Astrocyte (in vitro differentiated cells and primary cell): ENCODE measurements around the gene ELF1. TPM values are rescaled to one million over a fixed set of nuclear protein-coding genes. Genes with fewer than 3 reads are reported as not detected.
"Not testable (repeated sequence)": the region's sequence is repeated elsewhere in the genome, so short reads cannot be mapped to it uniquely, and the experiment has no call there.

Experiments used
- DNase-seq: peaks from one replicate; pipeline ENCODE4 v3.0.0-alpha.2; 2010; ENCODE audit warnings: low read depth
- FAIRE-seq: peaks from 2 replicates; lab custom pipeline; 2011; peaks lifted over from hg19 to GRCh38; lab: Jason Lieb, UNC
- H2AFZ ChIP-seq: 2 replicates; pipeline ENCODE4 v1.6.0; 2012; ENCODE audit warnings: low read depth, low read length, inconsistent platforms
- H3K27ac ChIP-seq: 2 replicates; pipeline ENCODE4 v1.5.1; 2011; ENCODE audit warnings: low read depth, low read length, inconsistent platforms
- H3K27me3 ChIP-seq: 2 replicates; pipeline ENCODE4 v1.6.0; 2011; ENCODE audit warnings: low read length, inconsistent platforms; ENCODE audit not compliant: insufficient read depth
- H3K36me3 ChIP-seq: 2 replicates; pipeline ENCODE4 v1.5.1; 2011; ENCODE audit warnings: low read length, inconsistent platforms; ENCODE audit not compliant: insufficient read depth
- H3K4me1 ChIP-seq: 2 replicates; pipeline ENCODE4 v1.5.1; 2011; ENCODE audit warnings: low read length, inconsistent platforms; ENCODE audit not compliant: insufficient read depth
- H3K4me2 ChIP-seq: 2 replicates; pipeline ENCODE4 v1.6.0; 2012; ENCODE audit warnings: low read length, inconsistent platforms
- H3K4me3 ChIP-seq: 2 replicates; pipeline ENCODE4 v1.5.1; 2011; ENCODE audit warnings: low read depth, mild to moderate bottlenecking, low read length, inconsistent platforms; ENCODE audit not compliant: insufficient read depth
- H3K79me2 ChIP-seq: 2 replicates; pipeline ENCODE4 v1.6.0; 2012; ENCODE audit warnings: mild to moderate bottlenecking, low read length, inconsistent platforms; ENCODE audit not compliant: insufficient read depth
- H3K9ac ChIP-seq: 2 replicates; pipeline ENCODE4 v1.6.0; 2012; ENCODE audit warnings: mild to moderate bottlenecking, low read length, inconsistent platforms
- H3K9me3 ChIP-seq: 2 replicates; pipeline ENCODE4 v1.5.1; 2012; ENCODE audit warnings: low read depth, mild to moderate bottlenecking, low read length, inconsistent platforms; ENCODE audit not compliant: insufficient read depth
- H4K20me1 ChIP-seq: 2 replicates; pipeline ENCODE4 v1.6.0; 2012; ENCODE audit warnings: low read length, inconsistent platforms; ENCODE audit not compliant: insufficient read depth
- H3K27ac Mint-ChIP-seq: one replicate; pipeline ENCODE4 v1.8.0; 2021; ENCODE audit warnings: mild to moderate bottlenecking, mixed read lengths; ENCODE audit not compliant: unreplicated experiment
- H3K27me3 Mint-ChIP-seq: one replicate; pipeline ENCODE4 v1.8.0; 2021; ENCODE audit warnings: low read depth, mixed read lengths; ENCODE audit not compliant: unreplicated experiment
- H3K36me3 Mint-ChIP-seq: one replicate; pipeline ENCODE4 v1.8.0; 2021; ENCODE audit warnings: low read depth, mixed read lengths; ENCODE audit not compliant: unreplicated experiment
- H3K4me1 Mint-ChIP-seq: one replicate; pipeline ENCODE4 v1.8.0; 2021; ENCODE audit warnings: low read depth, mixed read lengths; ENCODE audit not compliant: unreplicated experiment
- H3K4me3 Mint-ChIP-seq: one replicate; pipeline ENCODE4 v1.8.0; 2021; ENCODE audit warnings: mild to moderate bottlenecking, moderate library complexity, mixed read lengths; ENCODE audit not compliant: unreplicated experiment
- H3K9me3 Mint-ChIP-seq: one replicate; pipeline ENCODE4 v1.8.0; 2021; ENCODE audit warnings: mild to moderate bottlenecking, mixed read lengths; ENCODE audit not compliant: unreplicated experiment
- CTCF ChIP-seq: IDR thresholded peaks from 2 replicates; pipeline ENCODE4 v1.5.1; 2011; ENCODE audit warnings: low read depth, mild to moderate bottlenecking, inconsistent platforms, low read length, moderate library complexity; ENCODE audit not compliant: insufficient read depth
- EZH2 ChIP-seq: IDR thresholded peaks from 2 replicates; pipeline ENCODE4 v1.6.1; 2012; ENCODE audit warnings: mild to moderate bottlenecking, low read length, inconsistent platforms; ENCODE audit not compliant: insufficient read depth
- total RNA-seq: library from RNA; stranded (reverse); gene quantifications from 2 replicates; pipeline ENCODE4 v1.2.1, GENCODE V29; 2021

Gene ELF1
- total RNA-seq, 1 donor from 2014 or later: 75.1 TPM

- Mint-ChIP-seq H3K9me3 (peaks cover 6% of the 10 kb centered on the region), H3K27me3 (no peaks in the 10 kb centered on the region), H3K4me3 (no peak overlapping the region), H3K36me3 (peaks cover 1% of the 10 kb centered on the region), H3K27ac (no peak overlapping the region), H3K4me1 (peaks cover 3% of the 10 kb centered on the region)
- Histone ChIP-seq H3K27ac (no peak overlapping the region), H2AFZ (no peak overlapping the region), H3K79me2 (peaks cover 44% of the 10 kb centered on the region), H3K9me3 (no peaks in the 10 kb centered on the region), H3K27me3 (no peaks in the 10 kb centered on the region), H3K36me3 (no peaks in the 10 kb centered on the region), H3K4me1 (no peaks in the 10 kb centered on the region), H3K4me3 (no peak overlapping the region), H3K4me2 (no peak overlapping the region), H3K9ac (no peak overlapping the region), H4K20me1 (peaks cover 39% of the 10 kb centered on the region)
- TF ChIP-seq CTCF (no peak), EZH2 (no peak)
- FAIRE-seq (no peak), DNase-seq (no peak)
Observed at GRCh38 chr13:41039746-41040145, 20.6 kb upstream of the ELF1 start.

- not testable (repeated sequence) for H3K27me3 Mint-ChIP-seq, H3K4me1 Mint-ChIP-seq, H3K36me3 ChIP-seq, H3K9me3 Mint-ChIP-seq, H3K9me3 ChIP-seq, H3K9ac ChIP-seq, H3K27ac Mint-ChIP-seq, H2AFZ ChIP-seq, H3K4me3 ChIP-seq, H3K27ac ChIP-seq, H3K4me2 ChIP-seq, FAIRE-seq, H3K4me1 ChIP-seq, H3K27me3 ChIP-seq, H3K36me3 Mint-ChIP-seq, DNase-seq, H3K4me3 Mint-ChIP-seq
- Histone ChIP-seq H3K79me2 (peaks cover 57% of the 10 kb centered on the region), H4K20me1 (peaks cover 51% of the 10 kb centered on the region)
Observed at GRCh38 chr13:41036557-41036956, 17.4 kb upstream of the ELF1 start.

GRCh38 chr13:41034881-41035280 is 15.8 kb upstream of the ELF1 start:
- peak; percentile 18 for DNase-seq
- TF ChIP-seq EZH2 (no peak), CTCF (no peak)
- H3K27me3 ChIP-seq: no peaks in the 10 kb centered on the region
- H3K36me3 ChIP-seq: no peaks in the 10 kb centered on the region
- H3K9ac ChIP-seq: no peak overlapping the region
- Mint-ChIP-seq H3K36me3 (no peaks in the 10 kb centered on the region), H3K27me3 (no peaks in the 10 kb centered on the region), H3K4me3 (no peak overlapping the region), H3K9me3 (no peaks in the 10 kb centered on the region), H3K4me1 (peaks cover 3% of the 10 kb centered on the region), H3K27ac (no peak overlapping the region)
- H3K4me3 ChIP-seq: no peak overlapping the region
- peaks cover 43% of the 10 kb centered on the region for H4K20me1 ChIP-seq
- H3K79me2 ChIP-seq: peaks cover 41% of the 10 kb centered on the region
- H3K9me3 ChIP-seq: no peaks in the 10 kb centered on the region
- H3K4me1 ChIP-seq: no peaks in the 10 kb centered on the region
- no peak overlapping the region for H3K27ac ChIP-seq
- H3K4me2 ChIP-seq: no peak overlapping the region
- no peak for FAIRE-seq
- no peak overlapping the region for H2AFZ ChIP-seq
